Coronary artery (tissue), 2 donors: ENCODE data around the gene COMMD2.

ENCODE experiments used
- DNase-seq: peaks from one replicate; pipeline ENCODE4 v3.0.0-alpha.2; 2017; ENCODE audit warnings: low spot score
- H3K27ac ChIP-seq, 2 donors: fragments of 200-600 bp; sonication (generic); one replicate each; pipeline ENCODE4 v1.5.1; 2016 to 2019
- H3K4me3 ChIP-seq: fragments of 200-600 bp; sonication (generic); 2 replicates; pipeline ENCODE4 v1.5.1; 2016; ENCODE audit warnings: mild to moderate bottlenecking, moderate library complexity
- CTCF ChIP-seq: fragments of 200-600 bp; sonication (generic); IDR thresholded peaks from one replicate; pipeline ENCODE4 v1.5.1; 2019; ENCODE audit warnings: antibody characterized with exemption

The COMMD2 gene

GRCh38 chr3:149739396-149739795, 12.9 kb downstream of the COMMD2 start:
- no peak overlapping the region for H3K4me3 ChIP-seq
- no peak for TF ChIP-seq CTCF
- H3K27ac ChIP-seq, result no peak overlapping the region
- no peak for DNase-seq

- no peak for DNase-seq
- no peak overlapping the region for H3K27ac ChIP-seq
These were observed 13.4 kb downstream of the COMMD2 start for GRCh38 chr3:149738876-149739275.

GRCh38 chr3:149736953-149737205, 15.4 kb downstream of the COMMD2 start:
- TF ChIP-seq CTCF, result no peak
- no peak for DNase-seq
- H3K27ac ChIP-seq, result no peak overlapping the region
- H3K4me3 ChIP-seq, result no peak overlapping the region

More at GRCh38 chr3:149738876-149739275, 13.4 kb downstream of the COMMD2 start:
- no peak for TF ChIP-seq CTCF
- no peak overlapping the region for H3K4me3 ChIP-seq

GRCh38 chr3:149736175-149736952, 15.9 kb downstream of the COMMD2 start:
- no peak overlapping the region for H3K4me3 ChIP-seq
- peak overlapping the region in 1 of 2 donors; percentile 33 for H3K27ac ChIP-seq
- no peak for DNase-seq
- no peak for TF ChIP-seq CTCF

- no peak overlapping the region for H3K27ac ChIP-seq
- DNase-seq, result no peak
- TF ChIP-seq CTCF, result no peak
- H3K4me3 ChIP-seq, result no peak overlapping the region
These were observed 20.1 kb downstream of the COMMD2 start for GRCh38 chr3:149732234-149732633.

GRCh38 chr3:149727656-149728055, 24.6 kb downstream of the COMMD2 start:
- no peak for DNase-seq
- no peak for TF ChIP-seq CTCF
- Histone ChIP-seq H3K4me3 (no peak overlapping the region), H3K27ac (no peak overlapping the region)

GRCh38 chr3:149726716-149727407, 25.4 kb downstream of the COMMD2 start:
- no peak for TF ChIP-seq CTCF
- no peak overlapping the region for H3K4me3 ChIP-seq

More at GRCh38 chr3:149726716-149727407, 25.4 kb downstream of the COMMD2 start:
- H3K27ac ChIP-seq, result no peak overlapping the region
- DNase-seq, result no peak
